A549 (cell line): ENCODE measurements around the gene SYNE2. TPM values are rescaled to one million over a fixed set of nuclear protein-coding genes. Genes with fewer than 3 reads are reported as not detected.

Experiments
- ATAC-seq, 2 experiments: fragments of 200-7000 bp in 1 of 2; fragments of >200 bp in 1 of 2; cut with Nextera tagmentation in 1 of 2; cut with Tn5 transposase in 1 of 2; 3 replicates each; pipeline versions ENCODE4 v1.8.0 to v1.9.1; 2018 to 2020; ENCODE audit warnings: mild to moderate bottlenecking in 1 of 2, moderate library complexity in 1 of 2
- CTCF ChIA-PET: fragments of 300-600 bp; sonication (Branson Sonifier 250); formaldehyde crosslinking; extraction: SDS; loops from one replicate; lab custom pipeline; 2021; ENCODE audit warnings: antibody characterized with exemption, inconsistent platforms; lab: Yijun Ruan, JAX
- POLR2A ChIA-PET: fragments of 350-600 bp; formaldehyde crosslinking; extraction: SDS; loops from one replicate; lab custom pipeline; 2021; ENCODE audit warnings: antibody characterized with exemption, inconsistent platforms; lab: Yijun Ruan, JAX
- DNase-seq, 2 experiments: peaks; one replicate each; pipeline versions ENCODE4 v3.0.0 to v3.0.0-alpha.2; 2011 to 2016; ENCODE audit warnings: low read depth in 1 of 2, low spot score in 1 of 2
- FAIRE-seq: peaks from 2 replicates; lab custom pipeline; 2011; peaks lifted over from hg19 to GRCh38; lab: Jason Lieb, UNC
- H3K27ac ChIP-seq, 2 experiments: fragments of >200 bp; sonication (Bioruptor Twin); formaldehyde crosslinking; 3 replicates each; pipeline ENCODE4 v1.5.1; 2016 to 2017
- H3K4me1 ChIP-seq: fragments of >200 bp; sonication (Bioruptor Twin); formaldehyde crosslinking; 3 replicates; pipeline ENCODE4 v1.6.1; 2016
- H3K4me2 ChIP-seq: fragments of >200 bp; sonication (Bioruptor Twin); formaldehyde crosslinking; 3 replicates; pipeline ENCODE4 v1.6.1; 2016
- H3K4me3 ChIP-seq: fragments of >200 bp; sonication (Bioruptor Twin); formaldehyde crosslinking; 3 replicates; pipeline ENCODE4 v1.5.1; 2016
- H3K9me3 ChIP-seq: fragments of >200 bp; sonication (Bioruptor Twin); formaldehyde crosslinking; 3 replicates; pipeline ENCODE4 v1.6.1; 2016
- BHLHE40 ChIP-seq: IDR thresholded peaks from 2 replicates; pipeline ENCODE4 v1.6.1; 2012; ENCODE audit warnings: low read depth, low read length, inconsistent platforms
- CHD2 ChIP-seq: fragments of 150-350 bp; IDR thresholded peaks from 2 replicates; pipeline ENCODE4 v1.6.1; 2014; ENCODE audit warnings: low read length; ENCODE audit not compliant: partially characterized antibody
- CHD4 ChIP-seq: fragments of 200-600 bp; sonication (generic); IDR thresholded peaks from 2 replicates; pipeline ENCODE4 v1.6.1; 2016; ENCODE audit warnings: antibody characterized with exemption, mild to moderate bottlenecking, borderline replicate concordance
- E2F6 ChIP-seq: IDR thresholded peaks from 2 replicates; pipeline ENCODE4 v1.6.1; 2012; ENCODE audit warnings: low read depth, borderline replicate concordance
- EHF ChIP-seq: fragments of 250-450 bp; sonication (Bioruptor Pico); IDR thresholded peaks from 2 replicates; pipeline ENCODE4 v1.5.0; 2020; ENCODE audit warnings: mild to moderate bottlenecking
- EHMT2 ChIP-seq: fragments of 200-600 bp; sonication (generic); IDR thresholded peaks from 2 replicates; pipeline ENCODE4 v1.6.1; 2016; ENCODE audit warnings: antibody characterized with exemption, low read depth, mild to moderate bottlenecking, moderate library complexity
- ESRRA ChIP-seq: fragments of 150-350 bp; IDR thresholded peaks from 2 replicates; pipeline ENCODE4 v1.6.1; 2014; ENCODE audit warnings: mild to moderate bottlenecking, low read length, borderline replicate concordance
- FOSL2 ChIP-seq, 2 experiments: fragments of 450-650 bp in 1 of 2; fragments of >200 bp in 1 of 2; sonication (Bioruptor Twin) in 1 of 2; formaldehyde crosslinking; IDR thresholded peaks; 2 replicates each; pipeline versions ENCODE4 v1.5.0 to v1.6.1; 2016 to 2020; ENCODE audit warnings: mild to moderate bottlenecking in 1 of 2, moderate library complexity in 1 of 2
- GATA3 ChIP-seq: IDR thresholded peaks from 2 replicates; pipeline ENCODE4 v1.6.1; 2012; ENCODE audit warnings: borderline replicate concordance
- HDAC2 ChIP-seq: fragments of 200-600 bp; sonication (generic); IDR thresholded peaks from 2 replicates; pipeline ENCODE4 v1.6.1; 2016
- HMGXB4 ChIP-seq: fragments of 250-450 bp; sonication (Bioruptor Pico); IDR thresholded peaks from 2 replicates; pipeline ENCODE4 v1.5.0; 2021; ENCODE audit warnings: mild to moderate bottlenecking, moderate library complexity, borderline replicate concordance
- JUN ChIP-seq, 2 experiments: fragments of >200 bp; sonication (Bioruptor Twin); formaldehyde crosslinking; IDR thresholded peaks; 2 replicates in 1 of 2; 3 replicates in 1 of 2; pipeline ENCODE4 v1.6.1; 2016 to 2017
- MAX ChIP-seq: IDR thresholded peaks from 2 replicates; pipeline ENCODE4 v1.6.1; 2012
- NFE2L2 ChIP-seq: fragments of 150-350 bp; conservative IDR thresholded peaks from 2 replicates; pipeline ENCODE4 v1.6.1; 2014; ENCODE audit warnings: low read length
- NR3C1 ChIP-seq: fragments of >200 bp; sonication (Bioruptor Twin); formaldehyde crosslinking; IDR thresholded peaks from 3 replicates; pipeline ENCODE4 v1.6.1; 2017
- PHF8 ChIP-seq: fragments of 200-600 bp; sonication (generic); IDR thresholded peaks from 2 replicates; pipeline ENCODE4 v1.6.1; 2016; ENCODE audit warnings: low read depth, mild to moderate bottlenecking, antibody characterized with exemption, moderate library complexity, borderline replicate concordance
- POLR2A ChIP-seq: IDR thresholded peaks from 2 replicates; pipeline ENCODE4 v1.6.1; 2012; ENCODE audit warnings: mild to moderate bottlenecking, low read length
- POLR2AphosphoS2 ChIP-seq: conservative IDR thresholded peaks from 2 replicates; pipeline ENCODE4 v1.6.1; 2012; ENCODE audit warnings: low read length, improper control_type of control experiment, inconsistent platforms
- RCOR1 ChIP-seq: fragments of 150-350 bp; IDR thresholded peaks from 2 replicates; pipeline ENCODE4 v1.6.1; 2014; ENCODE audit warnings: antibody characterized with exemption, low read length, low read depth
- RFX5 ChIP-seq: fragments of 450-650 bp; IDR thresholded peaks from 2 replicates; pipeline ENCODE4 v1.7.1; 2014; ENCODE audit warnings: antibody characterized with exemption, mild to moderate bottlenecking, moderate library complexity
- SMC3 ChIP-seq: fragments of >200 bp; sonication (Bioruptor Twin); formaldehyde crosslinking; IDR thresholded peaks from 3 replicates; pipeline ENCODE4 v1.6.1; 2018; ENCODE audit warnings: inconsistent platforms
- TFCP2L1 ChIP-seq: fragments of 250-450 bp; sonication (Bioruptor Pico); IDR thresholded peaks from 2 replicates; pipeline ENCODE4 v1.5.0; 2021; ENCODE audit warnings: mild to moderate bottlenecking
- ZFP36 ChIP-seq: fragments of 450-650 bp; IDR thresholded peaks from 2 replicates; pipeline ENCODE4 v1.6.1; 2014; ENCODE audit warnings: borderline replicate concordance; ENCODE audit not compliant: partially characterized antibody
- WGBS: methylation state at CpG from one replicate; pipeline ENCODE4 v1.1.6; 2017; ENCODE audit errors: missing lambda C conversion rate; 5-methylcytosine and 5-hydroxymethylcytosine counted together
- polyA plus RNA-seq, 4 experiments: library from polyadenylated mRNA; depleted of rRNA in 3 of 4; stranded (reverse); fragments of >200 nt; fragmentation: RNase III in 1 of 4; extraction: RNeasy Plus Mini Kit Qiagen cat#74134 plus additional on column Dnase treatment in 1 of 4; gene quantifications; 2 replicates in 3 of 4; 3 replicates in 1 of 4; pipeline ENCODE4 v1.2.3, GENCODE V29; 2011 to 2017
- TF ChIP-seq, protein P1 (sequence below): fragments of 200-600 bp; sonication (generic); IDR thresholded peaks from 2 replicates; pipeline ENCODE4 v1.6.1; 2016; ENCODE audit warnings: antibody characterized with exemption, mild to moderate bottlenecking, moderate library complexity

SYNE2 gene
- polyA plus RNA-seq, 2 of the 4 experiments (the other 2 are of a cell fraction), result 3.4 to 11.3 TPM

DNA sequence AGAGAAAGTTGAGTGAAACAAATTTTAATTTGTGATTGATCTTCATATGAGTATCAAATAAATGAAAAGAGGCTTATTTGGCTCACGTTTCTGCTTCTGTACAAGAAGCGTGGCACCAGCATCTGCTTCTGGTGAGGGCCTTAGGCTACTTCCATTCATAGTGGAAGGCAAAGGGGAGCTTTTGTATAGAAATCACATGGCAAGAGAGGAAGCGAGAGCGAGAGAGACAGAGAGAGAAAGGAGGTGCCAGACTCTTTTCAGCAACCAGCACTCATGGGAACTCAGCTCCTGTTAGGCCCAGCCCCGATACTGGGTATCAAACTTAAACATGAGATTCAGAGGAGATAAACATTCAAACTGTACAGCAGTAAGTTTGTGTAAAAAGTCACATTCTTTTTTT lies 121.4 kb downstream of the SYNE2 start:
- Histone ChIP-seq H3K27ac (no peak overlapping the region), H3K4me3 (no peak overlapping the region), H3K4me2 (no peak overlapping the region), H3K9me3 (no peaks in the 10 kb centered on the region), H3K4me1 (no peaks in the 10 kb centered on the region)
- ChIA-PET POLR2A (no interaction called here), CTCF (no interaction called here)
- no peak for ATAC-seq
- 89% methylated on average over 5 of the region's 5 CpGs for WGBS
- no peak for TF ChIP-seq JUN (IDR thresholded peaks at IDR 0.05)
- no peak for TF ChIP-seq POLR2AphosphoS2
- TF ChIP-seq CHD4, result no peak
- no peak for TF ChIP-seq HMGXB4
- TF ChIP-seq RCOR1, result no peak
- no peak for TF ChIP-seq MAX
- DNase-seq, result no peak
- no peak for FAIRE-seq

DNA sequence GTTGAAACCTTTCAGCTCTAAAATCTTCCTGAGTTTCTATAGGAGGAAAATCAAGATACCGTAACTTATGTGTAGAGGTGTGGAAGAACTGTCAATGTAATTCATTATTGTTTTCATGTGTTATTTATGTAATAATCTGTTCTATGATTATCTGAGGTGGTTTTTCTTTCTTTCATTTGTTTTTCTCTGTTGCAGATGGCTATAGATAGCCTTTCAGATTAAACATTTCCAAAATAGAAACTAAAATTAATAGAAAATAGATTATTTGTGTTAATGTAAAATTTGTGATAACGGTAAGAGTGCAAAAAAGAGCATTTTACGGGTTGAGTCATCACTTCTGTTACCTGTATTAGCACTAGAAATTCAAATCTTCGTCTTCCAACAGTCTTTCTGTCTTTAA lies 128.8 kb downstream of the SYNE2 start:
- POLR2A ChIA-PET, result no interaction called here
- CTCF ChIA-PET, result interaction anchor here (1.1 kb wide), 1 partner anchor 10 kb away, joined by 3 read pairs; no protein-coding TSS in a partner anchor
- no peak for ATAC-seq
- H3K4me3 ChIP-seq, result no peak overlapping the region
- no peaks in the 10 kb centered on the region for H3K9me3 ChIP-seq
- no peak for TF ChIP-seq HDAC2
- no peak for DNase-seq
- no peak overlapping the region for H3K27ac ChIP-seq
- WGBS, result 93% methylated on average over 4 of the region's 4 CpGs
- FAIRE-seq, result no peak
- no peaks in the 10 kb centered on the region for H3K4me1 ChIP-seq
- no peak overlapping the region for H3K4me2 ChIP-seq

DNA sequence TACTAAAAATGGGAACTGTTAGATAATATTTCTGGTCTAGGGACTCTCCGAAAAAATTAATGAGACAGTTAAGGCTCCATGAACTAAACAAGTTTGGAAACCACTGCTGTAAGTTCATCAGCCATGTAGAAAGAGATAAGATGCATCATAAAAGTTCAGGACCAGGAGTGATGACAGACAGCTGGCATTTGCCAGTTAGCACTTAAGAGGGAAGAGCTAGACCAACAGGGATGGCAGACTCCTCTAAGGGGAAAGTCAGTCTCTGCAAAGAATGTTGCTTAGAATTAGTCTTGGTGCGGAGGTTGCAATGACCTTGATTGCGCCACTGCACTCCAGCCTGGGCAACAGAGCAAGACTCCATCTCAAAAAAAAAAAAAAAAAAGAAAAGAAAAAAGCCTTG lies 129.4 kb downstream of the SYNE2 start:
- no peak overlapping the region for H3K27ac ChIP-seq
- no peak for TF ChIP-seq GATA3
- TF ChIP-seq, protein P1, sequence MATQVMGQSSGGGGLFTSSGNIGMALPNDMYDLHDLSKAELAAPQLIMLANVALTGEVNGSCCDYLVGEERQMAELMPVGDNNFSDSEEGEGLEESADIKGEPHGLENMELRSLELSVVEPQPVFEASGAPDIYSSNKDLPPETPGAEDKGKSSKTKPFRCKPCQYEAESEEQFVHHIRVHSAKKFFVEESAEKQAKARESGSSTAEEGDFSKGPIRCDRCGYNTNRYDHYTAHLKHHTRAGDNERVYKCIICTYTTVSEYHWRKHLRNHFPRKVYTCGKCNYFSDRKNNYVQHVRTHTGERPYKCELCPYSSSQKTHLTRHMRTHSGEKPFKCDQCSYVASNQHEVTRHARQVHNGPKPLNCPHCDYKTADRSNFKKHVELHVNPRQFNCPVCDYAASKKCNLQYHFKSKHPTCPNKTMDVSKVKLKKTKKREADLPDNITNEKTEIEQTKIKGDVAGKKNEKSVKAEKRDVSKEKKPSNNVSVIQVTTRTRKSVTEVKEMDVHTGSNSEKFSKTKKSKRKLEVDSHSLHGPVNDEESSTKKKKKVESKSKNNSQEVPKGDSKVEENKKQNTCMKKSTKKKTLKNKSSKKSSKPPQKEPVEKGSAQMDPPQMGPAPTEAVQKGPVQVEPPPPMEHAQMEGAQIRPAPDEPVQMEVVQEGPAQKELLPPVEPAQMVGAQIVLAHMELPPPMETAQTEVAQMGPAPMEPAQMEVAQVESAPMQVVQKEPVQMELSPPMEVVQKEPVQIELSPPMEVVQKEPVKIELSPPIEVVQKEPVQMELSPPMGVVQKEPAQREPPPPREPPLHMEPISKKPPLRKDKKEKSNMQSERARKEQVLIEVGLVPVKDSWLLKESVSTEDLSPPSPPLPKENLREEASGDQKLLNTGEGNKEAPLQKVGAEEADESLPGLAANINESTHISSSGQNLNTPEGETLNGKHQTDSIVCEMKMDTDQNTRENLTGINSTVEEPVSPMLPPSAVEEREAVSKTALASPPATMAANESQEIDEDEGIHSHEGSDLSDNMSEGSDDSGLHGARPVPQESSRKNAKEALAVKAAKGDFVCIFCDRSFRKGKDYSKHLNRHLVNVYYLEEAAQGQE, result no peak
- TF ChIP-seq CHD4, result no peak
- no peak for TF ChIP-seq CHD2
- TF ChIP-seq E2F6, result no peak
- no peak for TF ChIP-seq ESRRA
- no peak for TF ChIP-seq ZFP36
- TF ChIP-seq EHF, result no peak
- TF ChIP-seq NFE2L2, result no peak
- no peak for TF ChIP-seq TFCP2L1 (CRISPR knock-in tag)
- no peak for TF ChIP-seq FOSL2 (IDR thresholded peaks at IDR 0.05)
- no peak for TF ChIP-seq FOSL2 (CRISPR knock-in tag; IDR thresholded peaks at IDR 0.05)
- no peak for TF ChIP-seq NR3C1
- TF ChIP-seq RFX5, result no peak
- no peak for TF ChIP-seq POLR2A
- TF ChIP-seq BHLHE40, result no peak
- TF ChIP-seq POLR2AphosphoS2, result no peak
- no peak for TF ChIP-seq EHMT2
- TF ChIP-seq PHF8, result no peak
- TF ChIP-seq RCOR1, result no peak
- no peak for TF ChIP-seq SMC3
- TF ChIP-seq, all 56 proteins: peak for 0
- FAIRE-seq, result no peak
- ATAC-seq, result no peak
- H3K4me3 ChIP-seq, result no peak overlapping the region
- DNase-seq, result no peak
- H3K4me1 ChIP-seq, result no peaks in the 10 kb centered on the region
- ChIA-PET POLR2A (no interaction called here), CTCF (interaction anchor here (1.0 to 1.1 kb wide), 2 partner anchors 9 to 29 kb away, joined by 3 read pairs; no protein-coding TSS in a partner anchor)
- 90% methylated on average over 3 of the region's 3 CpGs for WGBS
- H3K4me2 ChIP-seq, result no peak overlapping the region
- H3K9me3 ChIP-seq, result no peaks in the 10 kb centered on the region
